ENCODE data around the gene CSGALNACT2. TPM values are rescaled to one million over a fixed set of nuclear protein-coding genes. Genes with fewer than 3 reads are reported as not detected.
"Not testable (repeated sequence)": the region's sequence is repeated elsewhere in the genome, so short reads cannot be mapped to it uniquely, and the experiment has no call there.

The CSGALNACT2 gene
- total RNA-seq, 1 donor from 2014 or later = 14.8 TPM

DNA sequence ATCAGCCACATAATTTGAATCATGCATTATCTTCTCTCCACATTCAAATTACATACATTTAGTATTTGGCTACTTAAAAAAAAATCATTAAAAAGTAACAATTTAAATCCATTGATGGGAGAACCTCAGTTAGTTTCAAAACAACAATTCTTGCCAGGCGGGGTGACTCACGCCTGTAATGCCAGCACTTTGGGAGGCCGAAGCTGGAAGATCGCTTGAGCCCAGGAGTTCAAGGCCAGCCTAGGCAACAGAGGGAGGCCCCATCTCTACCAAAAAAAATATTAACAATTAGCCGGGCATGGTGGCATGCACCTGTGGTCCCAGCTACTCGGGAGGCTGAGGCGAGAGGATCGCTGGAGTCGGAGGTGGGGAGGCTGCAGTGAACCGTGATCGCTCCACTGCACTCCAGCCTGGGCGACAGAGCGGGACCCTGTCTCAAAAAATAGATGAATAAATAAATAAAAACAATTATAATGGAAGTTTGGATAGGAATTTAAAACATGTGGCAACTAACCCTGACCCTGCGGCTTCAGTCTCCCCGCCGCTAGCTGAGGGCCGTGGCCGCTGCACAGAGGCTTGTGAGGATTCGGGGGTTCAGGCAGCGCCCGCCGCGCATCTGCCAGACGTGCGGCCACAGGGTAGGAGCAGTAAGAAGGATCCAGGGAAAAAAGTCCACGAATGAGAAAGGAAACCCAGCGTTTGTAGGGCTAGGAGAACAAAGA lies 1.1 kb upstream of the CSGALNACT2 start:
- Mint-ChIP-seq H3K27me3 (ENCODE audit: low read depth) (no peaks in the 10 kb centered on the region), H3K4me1 (peaks cover 20% of the 10 kb centered on the region), H3K36me3 (no peaks in the 10 kb centered on the region), H3K4me3 (peak overlapping the region; percentile 96), H3K27ac (peak overlapping the region; percentile 100), H3K9me3 (no peaks in the 10 kb centered on the region)
- no peak for DNase-seq (ENCODE audit: low spot score in 2 of 2, unreplicated experiment in 2 of 2)
- no peak for TF ChIP-seq CTCF (IDR thresholded peaks at IDR 0.05; ENCODE audit: unreplicated experiment)

GRCh38 chr10:43137717-43138020 lies 576 bp upstream of the CSGALNACT2 start:
- Mint-ChIP-seq H3K27ac (peak overlapping the region; percentile 100), H3K4me3 (peak overlapping the region; percentile 96), H3K27me3 (ENCODE audit: low read depth) (no peaks in the 10 kb centered on the region), H3K4me1 (peaks cover 20% of the 10 kb centered on the region), H3K36me3 (no peaks in the 10 kb centered on the region), H3K9me3 (no peaks in the 10 kb centered on the region)
- peak in 1 of 2 experiments; percentile 78 for DNase-seq (ENCODE audit: low spot score in 2 of 2, unreplicated experiment in 2 of 2)
- no peak for TF ChIP-seq CTCF (IDR thresholded peaks at IDR 0.05; ENCODE audit: unreplicated experiment)

DNA sequence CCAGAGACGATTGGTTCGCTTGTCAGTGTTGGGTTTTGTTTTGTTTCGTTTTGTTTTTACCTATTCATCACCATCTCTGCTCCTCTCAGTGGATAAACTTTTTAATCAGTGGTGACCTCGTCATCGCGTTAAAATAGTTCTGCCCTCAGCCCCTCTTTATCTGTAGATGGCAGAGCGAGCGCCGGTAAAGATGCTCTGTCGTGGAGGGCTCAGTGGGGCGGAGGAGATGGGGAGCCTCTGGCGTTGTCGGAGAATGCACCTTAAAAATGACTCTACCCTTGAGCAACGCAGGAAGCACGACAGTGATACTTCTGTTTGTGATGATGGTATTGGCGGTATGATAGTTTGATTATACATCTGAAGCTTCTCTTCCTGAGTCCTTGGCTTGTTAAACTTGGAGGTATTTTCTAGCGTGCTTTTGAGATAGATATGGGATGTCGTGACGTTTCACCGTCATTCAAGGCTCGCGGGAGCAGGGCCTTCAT lies 554 bp downstream of the CSGALNACT2 start:
- no peaks in the 10 kb centered on the region for H3K36me3 Mint-ChIP-seq
- peaks cover 20% of the 10 kb centered on the region for H3K4me1 Mint-ChIP-seq
- DNase-seq (ENCODE audit: low spot score in 2 of 2, unreplicated experiment in 2 of 2) = no peak
- no peak for TF ChIP-seq CTCF (IDR thresholded peaks at IDR 0.05; ENCODE audit: unreplicated experiment)
- no peaks in the 10 kb centered on the region for H3K27me3 Mint-ChIP-seq (ENCODE audit: low read depth)
- H3K4me3 Mint-ChIP-seq = peak overlapping the region; percentile 90
- H3K9me3 Mint-ChIP-seq = no peaks in the 10 kb centered on the region
- H3K27ac Mint-ChIP-seq = peak overlapping the region; percentile 97

GRCh38 chr10:43141421-43141820 lies 3.2 kb downstream of the CSGALNACT2 start:
- no peak for TF ChIP-seq CTCF (IDR thresholded peaks at IDR 0.05; ENCODE audit: unreplicated experiment)
- Mint-ChIP-seq H3K27ac (no peak overlapping the region), H3K27me3 (ENCODE audit: low read depth) (no peaks in the 10 kb centered on the region), H3K4me1 (peaks cover 14% of the 10 kb centered on the region), H3K9me3 (no peaks in the 10 kb centered on the region), H3K4me3 (no peak overlapping the region), H3K36me3 (no peaks in the 10 kb centered on the region)
- DNase-seq (ENCODE audit: low spot score in 2 of 2, unreplicated experiment in 2 of 2) = no peak

GRCh38 chr10:43145311-43145710 lies 7.1 kb downstream of the CSGALNACT2 start:
- Mint-ChIP-seq H3K4me3 (no peak overlapping the region), H3K4me1 (no peaks in the 10 kb centered on the region), H3K9me3 (peaks cover 18% of the 10 kb centered on the region), H3K27me3 (ENCODE audit: low read depth) (no peaks in the 10 kb centered on the region), H3K36me3 (peaks cover 3% of the 10 kb centered on the region), H3K27ac (no peak overlapping the region)
- no peak for TF ChIP-seq CTCF (IDR thresholded peaks at IDR 0.05; ENCODE audit: unreplicated experiment)
- DNase-seq (ENCODE audit: low spot score in 2 of 2, unreplicated experiment in 2 of 2) = no peak

GRCh38 chr10:43145936-43146335 lies 7.7 kb downstream of the CSGALNACT2 start:
- H3K4me3 Mint-ChIP-seq; H3K27me3 Mint-ChIP-seq (ENCODE audit: low read depth); H3K27ac Mint-ChIP-seq; DNase-seq (ENCODE audit: low spot score in 2 of 2, unreplicated experiment in 2 of 2); H3K4me1 Mint-ChIP-seq; H3K36me3 Mint-ChIP-seq: not testable (repeated sequence)
- peaks cover 18% of the 10 kb centered on the region for H3K9me3 Mint-ChIP-seq
